SIG-M5 treated with dmso at 0.1 percent for 504 hours (cell line): ENCODE measurements around the gene STUB1.

Experiments used
- DNase-seq: peaks from one replicate; lab custom pipeline; 2025; ENCODE audit not compliant: unreplicated experiment; lab: John Stamatoyannopoulos, UW

The STUB1 gene

DNA sequence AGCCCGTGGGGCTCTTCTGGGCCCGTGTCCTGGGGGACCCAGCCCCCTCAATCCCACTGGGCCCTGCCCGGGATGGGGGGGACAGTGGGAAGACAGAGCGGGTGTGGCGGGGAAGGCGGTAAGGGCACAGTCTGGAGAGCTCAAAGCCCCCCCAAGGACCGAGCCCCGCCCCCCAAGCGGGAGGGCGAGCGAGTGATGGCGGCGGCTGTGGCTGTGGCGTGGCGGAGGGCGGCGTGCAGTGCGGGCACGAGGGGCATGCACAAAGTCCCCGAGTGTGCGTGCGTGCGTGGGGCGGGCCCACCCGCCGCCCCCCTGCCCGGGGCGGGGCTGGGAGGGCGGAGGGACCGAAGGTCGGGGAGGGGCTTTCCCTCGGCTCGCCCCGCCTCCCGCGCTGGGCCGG is 13.6 kb downstream of the STUB1 start:
- DNase-seq, result no peak

DNA sequence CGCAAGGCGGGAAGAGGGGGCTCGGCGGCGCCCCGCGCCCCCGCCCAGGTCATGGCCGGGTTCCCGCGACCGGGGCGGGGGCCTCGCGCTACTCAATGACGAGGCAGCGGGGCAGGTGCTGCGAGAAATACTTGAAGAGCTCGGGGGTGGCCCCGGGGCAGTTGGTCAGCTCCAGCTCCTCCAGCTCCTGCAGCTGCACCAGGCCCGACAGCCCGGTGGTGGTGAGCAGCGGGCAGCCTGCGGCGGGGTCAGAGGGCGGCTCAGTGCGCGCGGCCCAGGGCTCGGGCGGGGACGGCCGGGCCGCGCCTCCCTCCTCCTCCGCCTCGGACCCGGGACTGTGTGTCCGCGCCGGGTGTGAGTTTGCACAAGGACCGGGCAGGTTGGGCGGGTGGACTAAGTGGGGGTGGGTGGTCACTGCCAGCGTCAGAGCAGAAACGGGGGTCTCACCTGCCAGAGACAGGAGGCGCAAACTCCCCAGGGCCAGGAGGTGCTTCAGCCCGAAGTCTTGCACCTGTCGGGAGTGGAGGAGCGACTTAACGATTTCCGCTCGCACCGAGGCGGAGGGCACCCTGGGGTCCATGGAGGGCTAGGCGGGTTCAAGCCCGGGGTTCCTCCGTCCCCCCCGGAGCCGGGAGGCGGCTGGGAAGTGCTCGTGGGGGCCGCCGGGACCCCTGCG is 14.1 kb downstream of the STUB1 start:
- no peak for DNase-seq

DNA sequence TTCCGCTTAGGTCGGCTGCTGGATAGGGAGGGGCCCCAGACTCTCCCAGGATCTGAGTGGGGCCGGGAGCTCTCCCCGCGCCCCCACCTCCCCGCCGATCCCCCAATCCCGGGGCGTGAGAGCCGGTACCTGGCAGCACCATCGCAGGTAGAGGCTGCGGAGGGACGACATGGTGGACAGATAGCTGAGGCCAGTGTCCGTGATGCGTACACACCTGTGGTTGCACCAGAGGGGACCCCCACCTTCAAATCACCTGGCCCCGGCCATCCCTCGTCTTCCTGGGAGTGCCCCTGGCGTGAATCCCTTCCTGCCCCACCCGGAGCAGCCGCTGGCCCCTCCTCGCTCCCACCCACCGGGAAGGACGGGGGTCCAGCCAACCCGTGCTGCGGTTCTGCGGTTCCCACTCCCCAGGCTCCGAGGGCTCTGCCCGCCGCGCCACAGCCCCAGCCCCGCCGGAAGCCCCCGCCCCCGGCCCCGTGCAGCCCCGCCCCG is 14.7 kb downstream of the STUB1 start:
- DNase-seq, result no peak

DNA sequence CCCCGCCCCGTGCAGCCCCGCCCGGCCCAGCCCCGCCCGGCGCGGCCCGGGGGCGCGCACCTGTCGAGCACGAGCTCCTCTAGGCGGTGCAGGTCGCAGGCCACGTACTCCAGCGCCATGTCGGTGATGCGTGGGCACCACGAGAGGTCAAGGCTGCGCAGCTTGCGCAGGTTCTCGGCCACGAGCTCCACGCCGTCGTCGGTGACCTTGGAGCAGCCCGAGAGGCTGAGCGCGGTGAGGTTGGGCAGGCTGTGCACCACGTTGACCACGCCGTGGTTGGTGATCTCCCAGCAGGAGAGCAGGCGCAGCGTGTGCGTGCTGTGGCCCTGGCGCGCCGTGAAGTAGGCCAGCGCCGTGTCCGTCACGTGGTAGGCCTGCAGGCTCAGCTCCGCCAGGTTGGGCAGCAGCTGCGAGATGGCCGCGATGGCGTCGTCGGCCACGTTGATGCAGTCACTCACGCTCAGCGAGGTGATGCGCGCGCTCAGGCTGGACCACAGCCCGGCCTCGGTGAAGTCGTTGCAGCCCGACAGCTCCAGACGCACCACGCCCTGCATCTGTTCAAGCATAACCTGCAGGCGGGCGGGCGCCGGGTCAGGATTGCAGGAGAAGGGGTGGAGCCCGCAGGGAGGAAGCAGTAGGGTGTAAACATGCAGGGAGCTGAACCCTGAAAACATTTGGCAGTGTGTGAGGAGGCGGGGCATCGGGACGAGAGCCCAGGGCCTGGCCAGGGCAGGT is 15.3 kb downstream of the STUB1 start:
- DNase-seq, result peak; percentile 55

DNA sequence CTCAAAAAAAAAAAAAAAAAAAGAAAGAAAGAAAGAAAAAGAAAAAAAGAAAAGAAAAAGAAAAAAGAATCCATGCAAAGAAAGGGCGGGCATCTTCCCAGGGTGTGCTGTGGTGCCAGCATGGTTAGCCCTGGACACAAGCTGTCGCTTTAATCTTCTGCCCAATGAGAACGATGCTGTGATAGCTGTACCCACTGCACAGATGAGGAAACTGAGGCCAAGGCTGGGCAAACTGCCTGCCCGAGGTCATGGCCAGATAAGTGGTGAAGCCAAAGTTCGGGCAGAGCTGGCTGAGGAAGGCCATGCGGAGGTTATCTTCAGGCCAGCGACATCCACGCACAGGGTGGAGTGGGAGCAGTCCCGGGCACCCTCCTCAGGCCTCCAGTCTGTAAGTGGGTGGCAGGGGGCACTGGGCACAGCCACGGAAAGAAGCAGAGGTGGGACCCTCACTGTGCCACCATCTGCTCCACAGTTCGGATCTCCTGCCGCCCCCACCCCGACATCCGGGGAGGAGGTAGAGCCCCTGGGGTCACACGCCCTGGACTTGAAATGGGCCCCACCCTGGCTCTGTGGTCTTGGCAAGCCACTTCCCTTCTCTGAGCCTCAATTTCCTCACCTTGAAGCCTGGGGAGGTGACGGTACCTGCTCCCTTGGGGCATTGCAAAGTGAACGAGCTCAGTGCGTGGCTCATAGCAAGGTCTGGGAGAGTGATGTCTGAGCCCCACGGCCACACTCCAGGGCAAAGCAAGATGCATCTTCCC is 18.9 kb downstream of the STUB1 start:
- DNase-seq, result no peak

DNA sequence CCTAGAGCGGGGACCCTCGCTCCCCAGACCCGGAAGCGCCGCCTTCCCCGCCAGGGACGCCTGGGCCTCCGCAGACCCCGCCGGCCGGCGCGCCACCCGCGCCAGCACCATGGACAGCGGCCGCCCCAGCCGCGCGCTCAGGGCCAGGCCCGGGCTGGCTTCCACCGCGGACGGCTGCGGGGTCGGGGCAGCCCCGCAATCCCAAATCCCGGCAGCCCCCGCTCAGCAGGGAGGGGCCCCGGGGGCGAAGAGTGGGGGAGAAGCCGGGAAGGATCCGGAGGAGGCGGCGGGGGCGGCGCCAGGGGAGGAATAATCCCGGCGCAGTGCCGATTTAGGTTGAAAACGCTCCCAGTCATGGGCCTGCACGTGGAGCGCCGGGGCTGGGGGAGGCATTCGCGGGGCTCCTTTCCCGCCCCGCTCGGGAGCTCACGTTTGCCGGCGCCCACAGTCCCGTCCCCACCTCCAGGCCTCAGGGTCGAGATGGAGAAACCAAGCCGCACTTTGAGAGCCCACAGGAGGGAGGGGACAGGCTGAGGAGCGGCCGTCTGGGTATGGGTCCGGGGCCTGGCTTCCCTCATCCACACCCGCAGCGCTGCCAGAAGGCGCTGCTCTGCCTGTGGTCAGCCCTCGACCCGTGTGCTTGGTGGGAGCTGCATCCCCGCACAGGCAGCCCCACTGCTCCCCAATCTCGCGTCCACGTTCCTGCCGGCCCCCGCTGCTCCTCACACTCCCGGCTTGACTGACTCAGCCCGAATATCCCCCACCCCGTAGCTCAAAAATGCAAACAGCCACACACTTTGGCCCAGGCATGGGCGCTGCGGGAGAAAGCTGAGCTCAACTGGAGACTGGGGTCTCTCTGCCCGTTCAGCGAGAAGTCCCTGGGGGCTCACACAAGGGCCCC is 20.7 kb downstream of the STUB1 start:
- no peak for DNase-seq

DNA sequence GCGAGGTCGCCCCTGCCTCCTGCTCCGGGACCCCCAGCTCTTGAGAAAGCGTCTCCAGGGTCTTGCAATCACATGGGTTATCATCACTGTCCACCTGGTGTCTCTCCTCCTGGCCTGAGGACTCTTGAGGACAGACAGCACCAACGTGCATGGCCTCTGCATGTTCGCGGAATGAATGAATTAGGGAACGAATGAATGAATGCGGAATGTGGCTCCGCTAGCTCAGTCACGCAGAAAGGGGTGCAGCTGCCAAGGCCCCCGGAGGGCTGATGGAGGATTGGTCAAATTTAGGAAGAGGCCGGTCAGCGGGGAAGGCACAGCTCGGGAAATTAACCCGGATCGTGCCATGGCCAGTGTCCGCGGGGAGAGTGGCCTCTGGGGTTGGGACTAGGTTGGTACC is 22.1 kb downstream of the STUB1 start:
- DNase-seq, result no peak

DNA sequence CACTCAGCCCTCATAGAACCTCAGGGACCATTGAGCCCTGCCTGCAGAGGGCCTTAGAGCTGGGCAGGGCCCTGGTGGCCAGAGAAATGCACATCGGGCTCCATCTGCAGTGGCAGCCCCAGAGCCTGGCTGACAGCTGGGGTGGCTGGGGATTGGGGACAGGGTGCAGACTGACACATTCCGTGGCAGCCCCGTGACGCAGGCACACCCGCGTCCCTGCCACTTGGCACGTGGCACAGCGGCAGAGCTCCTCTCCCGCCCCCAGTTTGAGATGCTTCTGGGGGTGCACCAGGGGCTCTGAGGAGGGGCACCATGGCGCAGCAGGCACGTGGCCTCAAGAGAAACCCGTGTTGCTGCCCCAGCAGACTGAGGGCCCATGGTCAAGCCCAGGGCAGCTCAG is 23.2 kb downstream of the STUB1 start:
- DNase-seq, result no peak

DNA sequence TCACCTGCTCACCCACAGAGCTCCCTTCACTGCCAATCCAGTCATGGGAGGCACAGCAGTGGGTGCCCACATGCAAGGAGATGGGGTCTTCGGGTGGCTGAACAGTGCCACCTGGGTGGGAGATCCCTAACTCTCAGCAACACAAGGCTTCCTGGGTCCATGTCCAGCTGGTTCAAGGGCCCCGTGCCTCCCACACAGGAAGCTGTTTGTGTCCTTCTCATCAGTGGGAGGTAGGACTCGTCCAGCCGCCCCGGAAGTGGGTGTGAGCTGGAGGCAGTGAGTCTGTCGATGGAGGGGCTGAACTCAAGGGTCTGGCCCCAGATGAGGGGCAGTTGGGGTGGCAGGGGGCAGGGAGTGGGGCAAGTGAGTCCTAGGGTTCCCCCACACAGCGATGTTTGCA is 23.8 kb downstream of the STUB1 start:
- no peak for DNase-seq

DNA sequence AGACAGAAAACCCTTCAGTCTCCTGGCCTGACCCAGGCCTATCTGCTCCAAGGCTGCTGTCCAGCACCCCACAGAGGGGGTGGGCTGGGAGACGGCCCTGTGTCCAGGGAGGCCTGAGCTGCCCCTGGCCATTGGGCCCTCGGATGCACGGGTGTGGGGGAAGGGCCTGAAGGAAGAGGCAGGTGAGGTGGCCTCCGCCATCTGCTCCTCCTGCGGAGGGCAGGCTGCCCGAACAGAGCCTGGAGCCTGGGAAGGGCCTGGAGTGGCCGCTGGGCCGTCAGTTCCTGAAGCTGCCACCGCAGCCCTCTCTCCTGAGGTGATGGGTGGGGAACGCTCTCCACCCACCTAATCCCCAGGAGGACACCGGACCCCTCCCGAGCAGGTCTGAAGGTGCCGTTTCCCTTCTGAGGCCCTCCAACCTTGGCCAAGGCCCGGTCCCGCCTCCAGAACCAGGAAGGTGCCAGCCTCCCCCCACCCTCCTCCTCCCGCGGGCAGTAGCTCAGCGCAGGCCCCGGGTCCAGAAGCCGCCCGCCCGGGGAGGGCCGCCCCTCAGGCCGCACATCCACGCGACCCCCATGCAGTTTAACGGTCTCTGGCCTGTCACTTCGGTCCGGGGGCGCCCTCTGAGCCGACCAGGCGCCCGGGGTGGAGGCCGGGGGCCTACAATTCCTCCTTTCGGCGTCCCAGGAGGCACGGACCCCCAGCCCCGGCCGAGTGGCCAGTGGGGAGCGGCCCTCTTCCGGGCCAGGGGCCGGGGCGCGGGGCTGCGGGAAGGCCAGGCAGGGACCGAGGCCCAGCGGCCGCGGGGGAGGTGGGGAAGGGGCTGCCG is 24.6 kb downstream of the STUB1 start:
- no peak for DNase-seq

DNA sequence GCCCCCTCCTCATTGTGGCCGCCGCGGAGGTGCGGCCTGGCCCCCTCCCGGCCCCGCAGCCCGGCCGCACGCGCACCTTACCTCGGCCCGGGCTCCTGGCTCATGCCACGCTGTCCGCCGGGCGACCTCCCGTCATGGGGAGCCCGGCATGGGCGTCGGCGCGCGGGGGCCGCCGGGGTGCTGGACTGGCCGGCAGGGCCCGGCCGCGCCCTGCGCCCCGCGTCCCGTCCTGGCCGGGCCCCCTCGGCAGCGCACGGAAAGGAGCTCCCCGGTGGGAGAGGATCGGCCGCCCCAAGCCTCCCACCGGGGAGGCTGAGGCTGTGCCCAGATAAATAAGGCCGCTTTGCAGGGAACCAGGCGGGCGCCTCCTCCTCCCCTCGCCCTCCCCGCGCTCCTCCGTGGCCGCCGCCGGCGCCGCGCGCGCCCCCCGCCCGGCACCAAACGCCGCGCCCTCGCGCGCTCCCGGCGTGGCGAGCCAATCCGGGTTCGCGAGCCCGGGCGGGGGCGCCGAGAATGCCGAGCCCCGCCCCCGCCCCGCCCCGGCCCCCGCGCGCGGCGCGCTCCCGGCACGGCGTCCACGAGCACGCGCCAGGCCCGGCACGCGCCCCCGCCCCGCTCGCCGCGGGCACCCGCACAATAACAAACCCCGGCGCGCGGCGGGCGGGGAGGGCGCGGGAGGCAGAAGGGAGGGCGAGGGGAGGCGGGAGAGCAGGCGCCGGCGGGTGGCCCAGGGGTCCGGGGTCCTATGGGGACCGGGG is 25.4 kb downstream of the STUB1 start, which contains the start of gene FBXL16:
FBXL16 (minus strand) TSS at position 371 of the 758 bp plus-strand sequence. CDS start 8,396 bp downstream, outside the sequence.
- no peak for DNase-seq

DNA sequence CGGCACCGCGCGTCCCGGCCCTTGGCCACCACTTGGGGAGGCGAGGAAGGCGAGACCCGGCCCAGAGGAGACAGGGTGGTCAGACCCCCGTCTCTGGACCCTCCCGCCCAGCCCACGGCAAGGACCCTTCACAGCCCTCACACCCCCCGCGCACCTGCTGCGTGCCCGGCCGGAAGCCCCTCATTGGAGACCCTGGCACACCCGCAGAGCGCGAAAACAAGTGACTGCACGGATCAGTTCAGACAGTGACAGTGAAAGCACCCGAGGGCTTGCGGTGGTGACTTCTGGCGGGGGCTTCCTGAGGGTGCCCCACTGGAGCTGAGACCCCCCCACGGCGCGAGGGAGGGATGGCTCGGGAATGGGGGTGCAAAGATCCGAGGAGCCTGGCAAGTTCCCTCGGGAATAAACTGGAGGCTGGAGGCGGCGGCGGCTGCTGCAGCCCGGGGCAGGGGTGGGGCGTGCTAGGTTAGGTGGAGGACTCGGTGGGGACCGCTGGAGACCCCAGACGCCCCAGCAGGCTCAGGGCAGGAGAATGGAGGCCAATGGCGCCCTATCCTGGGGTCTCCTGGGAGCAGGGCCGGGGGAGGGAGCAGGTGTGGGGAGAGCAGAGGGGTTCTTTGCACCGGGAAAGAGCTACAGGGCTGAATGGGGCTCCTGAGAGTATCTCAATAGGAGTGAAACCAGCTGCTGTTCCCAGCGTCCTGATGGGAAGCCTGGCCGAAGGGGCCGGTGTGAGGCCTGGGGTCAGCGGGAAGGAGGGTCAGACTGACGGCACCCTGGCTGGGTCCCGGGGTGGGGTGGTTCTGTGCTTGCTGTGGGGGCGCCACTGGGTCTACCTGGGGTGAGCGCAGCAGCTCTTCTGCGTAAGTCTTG is 26.2 kb downstream of the STUB1 start:
- peak; percentile 14 for DNase-seq

DNA sequence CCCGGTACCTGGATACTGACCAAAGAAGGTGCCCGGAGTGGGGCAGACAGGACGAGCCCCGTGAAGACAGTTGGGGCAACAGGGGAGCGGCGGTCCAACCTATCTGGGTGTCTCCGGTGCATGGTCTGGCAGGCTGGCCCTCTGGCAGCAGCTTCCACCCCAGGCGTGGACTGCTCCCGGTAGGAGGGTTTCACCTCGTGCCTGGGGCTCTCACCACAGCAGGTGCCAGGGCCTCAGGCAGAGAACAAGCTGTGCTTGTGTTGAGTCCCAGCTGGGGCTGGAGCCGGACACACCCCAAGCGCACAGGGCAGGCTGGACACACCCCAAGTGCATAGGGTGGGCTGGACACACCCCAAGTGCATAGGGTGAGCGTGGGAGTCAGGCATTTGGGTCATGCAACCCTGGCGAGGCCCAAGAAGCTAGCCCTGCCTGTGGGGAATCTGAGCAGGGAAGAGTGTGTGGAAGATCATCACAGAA is 26.9 kb downstream of the STUB1 start:
- no peak for DNase-seq

DNA sequence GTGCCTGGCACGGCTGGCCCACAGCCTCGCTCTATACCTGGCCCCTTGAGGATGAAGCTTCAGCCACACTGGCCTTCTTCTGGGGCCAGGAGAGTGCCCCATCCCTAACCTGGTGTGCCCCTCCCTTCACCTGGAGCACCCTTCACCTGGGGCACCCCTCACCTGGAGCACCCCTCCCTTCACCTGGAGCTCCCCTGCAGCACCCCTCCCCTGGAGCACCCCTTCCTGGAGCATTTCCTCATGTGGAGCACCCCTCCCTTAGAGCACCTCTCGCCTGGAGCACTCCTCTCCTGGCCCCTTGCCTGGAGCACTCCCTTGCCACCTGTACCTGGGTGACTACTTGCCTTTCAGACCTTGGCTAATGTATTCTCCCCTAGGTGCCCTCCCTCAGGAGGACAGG is 27.8 kb downstream of the STUB1 start:
- no peak for DNase-seq

DNA sequence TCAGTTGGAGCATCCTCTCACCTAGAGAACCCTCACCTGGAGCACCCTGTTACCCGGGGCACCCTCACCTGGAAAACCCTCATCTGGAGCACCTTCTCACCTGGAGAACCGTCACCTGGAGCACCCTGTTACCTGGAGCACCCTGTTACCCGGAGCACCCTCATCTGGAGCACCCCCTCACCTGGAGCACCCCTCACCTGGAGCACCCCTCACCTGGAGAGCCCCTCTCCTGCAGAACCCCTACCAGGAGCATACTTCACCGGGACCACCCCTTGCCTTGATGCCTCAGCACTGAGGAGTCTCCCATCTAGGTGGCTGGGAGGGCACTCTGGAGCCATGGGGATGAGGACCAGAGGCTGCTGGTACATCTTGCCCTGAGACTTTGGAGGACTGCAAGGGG is 28.7 kb downstream of the STUB1 start:
- DNase-seq, result no peak

DNA sequence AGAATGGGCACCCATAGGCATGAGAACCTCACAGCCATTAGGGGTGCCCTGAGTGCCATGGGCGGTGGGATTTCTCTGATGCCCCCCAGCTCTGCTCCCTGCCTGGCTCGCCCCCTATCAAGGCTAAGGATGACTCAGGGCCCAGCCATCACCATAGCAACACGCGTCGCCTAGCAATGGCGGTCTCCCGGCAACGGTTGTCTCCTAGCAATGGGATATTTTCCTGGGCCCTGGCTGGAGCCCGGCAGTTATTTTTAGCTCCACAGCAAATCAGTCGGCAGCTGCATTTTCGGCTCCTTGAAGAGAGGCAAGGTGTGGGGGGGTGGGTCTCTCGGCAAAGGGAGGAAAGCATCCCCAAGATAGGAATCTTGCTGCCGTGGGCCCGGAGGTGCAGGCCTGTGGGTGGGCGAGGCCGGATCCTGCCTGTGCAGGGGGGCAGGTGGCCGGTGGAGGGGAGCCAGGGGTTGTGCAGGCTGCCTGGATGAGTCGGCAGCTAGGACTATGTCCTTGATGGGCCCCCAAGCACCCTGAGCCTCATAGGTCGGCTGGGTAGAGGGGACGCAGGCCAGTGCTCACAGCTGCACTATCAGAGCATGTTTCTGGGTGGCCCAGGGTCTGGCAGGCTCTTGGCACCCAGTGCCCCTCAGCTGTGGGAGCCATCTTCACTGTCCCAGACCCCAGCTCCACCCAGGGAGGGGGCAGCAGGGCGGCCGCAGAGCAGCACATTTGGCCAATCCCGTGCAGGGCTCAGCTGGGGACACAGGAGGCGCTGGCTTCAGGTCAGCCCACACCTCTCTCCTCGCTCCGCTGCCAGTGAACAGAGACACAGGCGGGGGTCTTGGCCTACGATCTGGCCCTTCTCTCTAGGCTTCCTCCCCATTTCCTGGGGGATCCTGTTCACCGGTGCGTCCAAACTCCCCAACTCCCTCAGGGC is 29.6 kb downstream of the STUB1 start:
- peak; percentile 17 for DNase-seq

DNA sequence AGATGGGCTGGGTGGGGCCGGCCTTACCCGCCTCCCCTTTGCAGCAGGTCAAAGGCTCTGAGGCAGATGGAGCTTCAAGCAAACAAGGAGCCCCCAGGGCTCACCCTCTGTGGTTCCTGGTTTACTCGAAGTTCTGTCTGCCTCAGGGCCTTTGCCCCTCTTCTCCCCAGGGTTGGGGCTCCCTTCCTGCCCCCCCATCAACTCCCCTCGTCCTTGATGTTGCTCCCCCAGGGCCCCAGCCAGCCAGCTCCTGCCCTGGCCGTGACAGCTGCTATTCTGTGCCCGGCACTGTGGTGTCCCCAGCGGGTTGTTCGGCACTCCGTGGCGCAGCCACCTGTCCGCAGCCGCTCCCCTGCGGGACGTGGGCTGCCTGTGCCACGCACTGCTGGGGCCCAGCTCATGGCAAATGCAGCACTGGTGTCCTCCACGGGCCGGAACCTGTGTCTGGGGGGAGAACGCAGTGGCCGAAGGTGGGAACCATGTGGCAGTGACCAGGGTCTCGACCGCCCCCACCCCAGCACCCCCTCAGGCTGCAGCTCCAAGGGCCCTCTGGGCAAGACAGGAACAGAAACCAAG is 30.4 kb downstream of the STUB1 start:
- no peak for DNase-seq
